Medulla oblongata (tissue), 1 donor: ENCODE measurements around the gene CCDC185.

Experiments used
- DNase-seq: peaks from one replicate; pipeline ENCODE4 v3.0.0-alpha.2; 2015; ENCODE audit errors: extremely low spot score

Gene CCDC185

GRCh38 chr1:223429821-223430220, 36.6 kb downstream of the CCDC185 start:
- no peak for DNase-seq

GRCh38 chr1:223430236-223430635, 37.0 kb downstream of the CCDC185 start:
- DNase-seq, result no peak

DNA sequence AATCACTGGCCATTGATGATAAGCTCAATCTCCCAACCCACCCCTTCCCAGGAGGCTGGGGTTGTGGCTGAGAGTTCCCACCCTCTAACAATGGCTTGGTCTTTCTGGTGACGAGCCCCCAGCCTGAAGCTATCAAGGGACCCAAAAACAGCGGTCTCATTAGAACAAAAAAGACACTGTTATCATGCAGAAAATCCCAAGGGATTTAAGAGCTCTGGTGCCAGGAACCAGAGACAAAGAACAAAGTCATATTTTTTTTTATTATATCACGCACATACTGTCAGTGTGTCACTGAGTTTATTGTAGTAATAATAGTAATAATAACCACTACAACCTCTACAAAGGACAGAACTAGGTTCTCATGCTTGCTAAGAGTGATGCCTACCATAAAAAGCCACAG, 43.9 kb downstream of the CCDC185 start:
- no peak for DNase-seq

- DNase-seq, result no peak
These were observed 50.2 kb downstream of the CCDC185 start for GRCh38 chr1:223443397-223443796.

GRCh38 chr1:223444411-223444810, 51.2 kb downstream of the CCDC185 start:
- no peak for DNase-seq
